SK-MEL-5 (cell line): ENCODE measurements around the gene ZNF804B. TPM values are rescaled to one million over a fixed set of nuclear protein-coding genes. Genes with fewer than 3 reads are reported as not detected.
A peak's percentile ranks its signal among the peaks of the same experiment; 100 is the strongest.

Experiments
- DNase-seq: peaks from one replicate; pipeline ENCODE4 v3.0.0-alpha.2; 2016; ENCODE audit warnings: low read depth, low spot score
- in situ Hi-C: cut with HindIII; loops from 2 replicates; pipeline ENCODE4 v1.10.0; 2016; ENCODE audit warnings: low sequenced_read_pairs, high pct_unique_total_duplicates, low pct_unique_long_range_greater_than_20kb
- small RNA-seq, 2 experiments: library from RNA; depleted of rRNA; stranded (forward); fragments of <200 nt; gene quantifications; one replicate each; pipeline ENCODE3, GENCODE V24; 2014
- total RNA-seq: library from RNA; depleted of rRNA; stranded (reverse); fragments of >200 nt; shearing (Covaris generic); gene quantifications from 2 replicates; pipeline ENCODE4 v1.2.3, GENCODE V29; 2014; rRNA removed

ZNF804B gene
- total RNA-seq, 1 experiment from 2014 or later: not detected

DNA sequence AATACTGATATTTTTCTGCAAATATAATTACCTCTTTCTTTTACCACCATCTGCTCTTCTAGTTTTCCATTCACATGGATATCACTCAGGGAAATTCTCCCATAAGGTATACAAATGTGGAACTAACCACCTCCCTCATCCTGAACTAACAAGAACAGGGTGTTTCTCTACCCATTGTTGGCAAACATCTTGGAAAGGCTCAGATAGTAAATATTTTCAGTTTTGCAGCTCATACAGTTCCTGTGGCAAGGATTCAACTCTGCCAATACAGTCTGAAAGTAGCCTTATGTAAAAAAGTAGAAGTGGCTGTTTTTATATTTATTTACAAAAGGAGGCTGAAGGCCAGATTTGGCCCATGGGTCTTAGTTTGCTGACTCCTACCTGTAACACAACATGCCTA is 549.0 kb downstream of the ZNF804B start:
- in situ Hi-C loops: no loop called here
- DNase-seq: no peak

GRCh38 chr7:89311886-89312285 is 552.4 kb downstream of the ZNF804B start:
- in situ Hi-C loops: no loop called here

DNA sequence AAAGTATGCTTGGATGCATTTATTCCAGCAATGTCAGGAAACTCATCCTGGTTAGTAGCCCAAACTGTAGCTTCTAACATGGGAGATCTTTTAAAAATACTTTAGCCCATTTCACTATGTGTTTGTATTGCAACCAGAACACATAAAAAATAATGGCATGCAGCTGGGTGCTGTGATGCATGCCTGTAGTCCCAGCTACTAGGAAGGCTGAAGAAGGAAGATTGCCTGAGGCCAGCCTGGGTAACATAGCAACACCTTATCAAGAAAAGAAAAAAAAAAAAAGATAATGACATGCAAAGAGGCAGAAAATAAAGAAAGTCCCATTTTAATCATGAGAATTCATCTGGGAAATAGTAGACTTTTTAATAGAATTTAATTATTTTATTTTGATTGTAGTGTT is 553.1 kb downstream of the ZNF804B start:
- DNase-seq: no peak
- in situ Hi-C loops: no loop called here

More at GRCh38 chr7:89311886-89312285, 552.4 kb downstream of the ZNF804B start:
- no peak for DNase-seq

DNA sequence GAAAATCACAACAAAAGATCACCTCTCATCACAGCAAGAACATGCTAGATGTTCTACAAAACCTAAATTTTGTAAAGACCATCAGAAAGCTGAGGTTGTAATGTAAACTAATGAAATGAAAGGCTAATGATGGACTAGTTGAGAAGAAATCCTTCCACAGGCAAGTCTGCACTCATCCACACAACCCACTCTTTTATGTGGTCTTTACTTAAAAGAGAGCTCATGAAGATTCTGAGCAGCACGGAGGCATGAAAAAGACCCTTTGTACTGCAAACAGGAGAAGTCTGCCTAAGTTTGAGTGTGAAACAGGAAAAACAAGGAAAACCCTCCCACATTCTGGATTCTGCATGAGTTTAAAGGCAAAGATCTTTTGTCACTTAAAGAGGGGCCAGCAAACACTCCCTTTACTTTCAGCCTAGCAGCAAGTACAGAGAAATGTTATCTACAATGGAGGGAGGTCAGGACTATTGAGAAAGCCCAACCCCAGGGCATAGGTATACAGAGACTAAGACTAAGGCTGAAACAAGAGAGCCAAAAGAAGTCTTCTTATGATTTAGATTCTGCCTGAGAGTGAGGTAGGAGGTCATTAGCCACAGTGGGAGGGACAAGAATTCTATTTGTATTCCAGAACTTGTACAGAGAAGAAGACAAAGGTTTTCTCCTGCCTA is 557.2 kb downstream of the ZNF804B start:
- no peak for DNase-seq
- in situ Hi-C loops: no loop called here

- in situ Hi-C loops: no loop called here
- DNase-seq: no peak
Measured at GRCh38 chr7:89332026-89332425, 572.5 kb downstream of the ZNF804B start.

DNA sequence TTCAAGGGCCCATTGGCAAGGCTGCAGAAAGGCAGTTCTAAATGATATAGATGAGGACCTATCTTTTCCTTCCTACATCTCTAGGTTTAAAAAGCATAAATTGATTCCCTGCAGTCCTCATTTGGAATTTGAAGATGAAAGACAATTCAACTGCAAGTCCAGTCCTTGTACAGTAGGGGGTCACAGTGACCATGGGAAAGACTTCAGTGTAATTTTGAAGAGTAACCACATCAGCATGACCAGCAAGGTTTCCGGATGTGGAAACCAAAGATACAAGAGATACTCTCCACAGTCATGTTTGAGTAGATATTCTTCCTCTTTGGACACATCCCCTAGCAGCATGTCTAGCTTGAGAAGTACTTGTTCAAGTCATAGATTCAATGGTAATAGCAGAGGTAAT is 575.3 kb downstream of the ZNF804B start:
- in situ Hi-C loops: no loop called here
- peak; percentile 58 for DNase-seq

DNA sequence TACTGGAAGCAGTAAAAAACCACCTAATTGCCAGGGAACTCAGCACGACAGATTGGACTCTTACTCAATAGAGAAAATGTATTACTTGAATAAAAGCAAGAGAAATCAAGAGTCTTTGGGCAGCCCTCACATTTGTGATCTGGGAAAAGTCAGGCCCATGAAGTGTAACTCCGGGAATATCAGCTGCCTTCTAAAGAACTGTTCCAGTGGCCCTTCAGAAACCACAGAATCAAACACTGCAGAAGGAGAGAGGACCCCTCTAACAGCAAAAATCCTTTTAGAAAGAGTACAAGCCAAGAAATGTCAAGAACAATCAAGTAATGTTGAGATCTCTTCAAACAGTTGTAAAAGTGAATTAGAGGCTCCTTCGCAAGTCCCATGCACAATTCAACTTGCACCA is 576.0 kb downstream of the ZNF804B start:
- no peak for DNase-seq
- in situ Hi-C loops: no loop called here

- in situ Hi-C loops: no loop called here
Measured at GRCh38 chr7:89336121-89336520, 576.6 kb downstream of the ZNF804B start.

GRCh38 chr7:89339748-89340147 is 580.2 kb downstream of the ZNF804B start:
- DNase-seq: no peak
- in situ Hi-C loops: no loop called here

More at GRCh38 chr7:89336121-89336520, 576.6 kb downstream of the ZNF804B start:
- DNase-seq: no peak

GRCh38 chr7:89357121-89357520 is 597.6 kb downstream of the ZNF804B start:
- in situ Hi-C loops: no loop called here
- no peak for DNase-seq

DNA sequence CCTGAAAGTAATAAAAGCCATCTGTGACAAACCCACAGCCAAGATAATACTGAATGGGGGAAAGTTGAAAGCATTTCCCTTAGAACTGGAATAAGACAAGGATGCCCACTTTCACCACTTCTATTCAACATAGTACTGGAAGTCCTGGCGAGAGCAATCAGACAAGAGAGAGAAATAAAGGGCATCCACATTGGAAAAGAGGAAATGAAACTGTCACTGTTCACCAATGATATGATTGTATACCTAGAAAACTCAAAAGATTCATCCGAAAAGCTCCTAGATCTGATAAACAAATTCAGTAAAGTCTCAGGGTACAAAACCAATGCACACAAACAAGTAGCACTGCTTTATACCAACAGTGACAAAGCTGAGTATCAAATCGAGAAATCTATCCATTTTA is 617.7 kb downstream of the ZNF804B start:
- DNase-seq: no peak
- in situ Hi-C loops: no loop called here

GRCh38 chr7:89385411-89385810 is 625.9 kb downstream of the ZNF804B start:
- no peak for DNase-seq
- in situ Hi-C loops: no loop called here

Small RNAs within 50 kb of the gene (small RNA-seq; reads per million reads assigned to genes)
- gene AC002127.1: 0 reads per million in 2 experiments

Other genes with a start within 250 kb of the ZNF804B start
- gene TEX47, start 36.0 kb downstream of the ZNF804B start, total RNA-seq: not detected in 2 replicates